ENCODE data around the gene RLBP1. TPM values are rescaled to one million over a fixed set of nuclear protein-coding genes. Genes with fewer than 3 reads are reported as not detected.

The RLBP1 gene
- total and polyA plus RNA-seq, 2 of the 13 experiments (the other 11 are each of a cell fraction or from before 2014, with no cell fraction given) = 0.07 TPM; not detected in 1

DNA sequence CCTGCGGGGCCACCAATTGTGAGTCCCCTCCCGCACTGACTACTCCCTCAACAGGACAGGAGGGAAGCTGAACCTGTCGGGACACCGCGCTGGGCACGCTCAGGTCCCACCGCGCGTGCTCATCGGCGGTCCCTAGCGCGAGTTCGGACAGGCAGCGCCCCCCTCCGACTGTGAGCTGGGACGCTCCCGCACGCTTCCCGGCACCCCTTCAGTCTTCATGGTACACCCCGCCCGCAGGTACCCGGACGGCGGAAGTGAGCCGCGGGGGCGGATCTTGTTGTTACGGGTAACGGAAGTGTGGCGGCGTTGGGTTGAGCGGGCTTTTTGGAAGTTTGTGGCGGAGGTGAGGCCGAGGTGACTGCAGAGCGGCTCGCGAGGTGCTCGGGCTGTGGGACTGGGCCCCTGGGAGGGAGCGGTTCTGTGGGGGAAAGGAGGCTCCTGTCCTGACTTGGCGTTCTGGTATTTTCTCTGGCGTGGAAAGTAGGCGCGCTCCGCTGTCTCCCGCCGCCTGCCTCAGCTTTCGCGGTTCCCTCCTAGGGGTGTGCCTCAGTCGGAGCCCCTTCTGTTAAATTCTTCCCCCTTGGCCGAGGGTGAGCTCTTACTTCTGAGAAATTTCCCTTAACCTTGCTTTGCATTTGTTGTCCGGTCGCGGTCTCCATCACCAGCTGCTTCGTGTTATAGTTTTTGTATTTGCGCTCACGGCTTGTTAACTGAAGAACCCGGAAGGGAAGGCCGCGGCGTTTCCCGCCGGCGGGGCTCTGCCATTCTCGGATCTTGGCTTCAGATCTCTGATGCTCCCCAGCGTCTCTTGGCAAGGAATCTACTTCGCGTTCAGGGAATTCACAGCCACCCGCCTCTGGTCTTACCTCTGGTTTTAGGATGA, 22.6 kb upstream of the RLBP1 start, which contains the start of gene FANCI (continued):
- TF ChIP-seq, protein P1, sequence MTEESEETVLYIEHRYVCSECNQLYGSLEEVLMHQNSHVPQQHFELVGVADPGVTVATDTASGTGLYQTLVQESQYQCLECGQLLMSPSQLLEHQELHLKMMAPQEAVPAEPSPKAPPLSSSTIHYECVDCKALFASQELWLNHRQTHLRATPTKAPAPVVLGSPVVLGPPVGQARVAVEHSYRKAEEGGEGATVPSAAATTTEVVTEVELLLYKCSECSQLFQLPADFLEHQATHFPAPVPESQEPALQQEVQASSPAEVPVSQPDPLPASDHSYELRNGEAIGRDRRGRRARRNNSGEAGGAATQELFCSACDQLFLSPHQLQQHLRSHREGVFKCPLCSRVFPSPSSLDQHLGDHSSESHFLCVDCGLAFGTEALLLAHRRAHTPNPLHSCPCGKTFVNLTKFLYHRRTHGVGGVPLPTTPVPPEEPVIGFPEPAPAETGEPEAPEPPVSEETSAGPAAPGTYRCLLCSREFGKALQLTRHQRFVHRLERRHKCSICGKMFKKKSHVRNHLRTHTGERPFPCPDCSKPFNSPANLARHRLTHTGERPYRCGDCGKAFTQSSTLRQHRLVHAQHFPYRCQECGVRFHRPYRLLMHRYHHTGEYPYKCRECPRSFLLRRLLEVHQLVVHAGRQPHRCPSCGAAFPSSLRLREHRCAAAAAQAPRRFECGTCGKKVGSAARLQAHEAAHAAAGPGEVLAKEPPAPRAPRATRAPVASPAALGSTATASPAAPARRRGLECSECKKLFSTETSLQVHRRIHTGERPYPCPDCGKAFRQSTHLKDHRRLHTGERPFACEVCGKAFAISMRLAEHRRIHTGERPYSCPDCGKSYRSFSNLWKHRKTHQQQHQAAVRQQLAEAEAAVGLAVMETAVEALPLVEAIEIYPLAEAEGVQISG (CRISPR knock-in tag; IDR thresholded peaks at IDR 0.05) = peak; percentile 91
- peak; percentile 99 for TF ChIP-seq SIN3A (IDR thresholded peaks at IDR 0.05; ENCODE audit: borderline replicate concordance, low read depth, low read length)
- TF ChIP-seq ZNF333 (CRISPR knock-in tag; IDR thresholded peaks at IDR 0.05; ENCODE audit: borderline replicate concordance) = no peak
- TF ChIP-seq ZBTB42 (CRISPR knock-in tag; IDR thresholded peaks at IDR 0.05) = no peak
- TF ChIP-seq, protein P2, sequence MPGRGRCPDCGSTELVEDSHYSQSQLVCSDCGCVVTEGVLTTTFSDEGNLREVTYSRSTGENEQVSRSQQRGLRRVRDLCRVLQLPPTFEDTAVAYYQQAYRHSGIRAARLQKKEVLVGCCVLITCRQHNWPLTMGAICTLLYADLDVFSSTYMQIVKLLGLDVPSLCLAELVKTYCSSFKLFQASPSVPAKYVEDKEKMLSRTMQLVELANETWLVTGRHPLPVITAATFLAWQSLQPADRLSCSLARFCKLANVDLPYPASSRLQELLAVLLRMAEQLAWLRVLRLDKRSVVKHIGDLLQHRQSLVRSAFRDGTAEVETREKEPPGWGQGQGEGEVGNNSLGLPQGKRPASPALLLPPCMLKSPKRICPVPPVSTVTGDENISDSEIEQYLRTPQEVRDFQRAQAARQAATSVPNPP (CRISPR knock-in tag; IDR thresholded peaks at IDR 0.05) = no peak
- TF ChIP-seq EZH2 (conservative IDR thresholded peaks at IDR 0.05; ENCODE audit: low read depth, low read length) = no peak
- TF ChIP-seq, protein P3, sequence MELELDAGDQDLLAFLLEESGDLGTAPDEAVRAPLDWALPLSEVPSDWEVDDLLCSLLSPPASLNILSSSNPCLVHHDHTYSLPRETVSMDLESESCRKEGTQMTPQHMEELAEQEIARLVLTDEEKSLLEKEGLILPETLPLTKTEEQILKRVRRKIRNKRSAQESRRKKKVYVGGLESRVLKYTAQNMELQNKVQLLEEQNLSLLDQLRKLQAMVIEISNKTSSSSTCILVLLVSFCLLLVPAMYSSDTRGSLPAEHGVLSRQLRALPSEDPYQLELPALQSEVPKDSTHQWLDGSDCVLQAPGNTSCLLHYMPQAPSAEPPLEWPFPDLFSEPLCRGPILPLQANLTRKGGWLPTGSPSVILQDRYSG (CRISPR knock-in tag; IDR thresholded peaks at IDR 0.05) = no peak
- TF ChIP-seq KDM6A (CRISPR knock-in tag; IDR thresholded peaks at IDR 0.05; ENCODE audit: low read depth) = no peak
- TF ChIP-seq HIVEP1 (CRISPR knock-in tag; IDR thresholded peaks at IDR 0.05) = no peak
- no peak for TF ChIP-seq ZNF572 (CRISPR knock-in tag; IDR thresholded peaks at IDR 0.05)
- TF ChIP-seq ZFY (CRISPR knock-in tag; IDR thresholded peaks at IDR 0.05) = peak; percentile 87
- TF ChIP-seq HOXA9 (CRISPR knock-in tag; IDR thresholded peaks at IDR 0.05; ENCODE audit: borderline replicate concordance) = no peak
- TF ChIP-seq, protein P4, sequence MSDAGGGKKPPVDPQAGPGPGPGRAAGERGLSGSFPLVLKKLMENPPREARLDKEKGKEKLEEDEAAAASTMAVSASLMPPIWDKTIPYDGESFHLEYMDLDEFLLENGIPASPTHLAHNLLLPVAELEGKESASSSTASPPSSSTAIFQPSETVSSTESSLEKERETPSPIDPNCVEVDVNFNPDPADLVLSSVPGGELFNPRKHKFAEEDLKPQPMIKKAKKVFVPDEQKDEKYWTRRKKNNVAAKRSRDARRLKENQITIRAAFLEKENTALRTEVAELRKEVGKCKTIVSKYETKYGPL (CRISPR knock-in tag; IDR thresholded peaks at IDR 0.05) = no peak
- no peak for TF ChIP-seq HNRNPK (IDR thresholded peaks at IDR 0.05; ENCODE audit: low read depth, low read length, poor library complexity, severe bottlenecking)
- TF ChIP-seq ADNP (CRISPR knock-in tag; IDR thresholded peaks at IDR 0.05) = no peak
- peak; percentile 72 for TF ChIP-seq ETV5 (CRISPR knock-in tag; IDR thresholded peaks at IDR 0.05; ENCODE audit: borderline replicate concordance)
- TF ChIP-seq ZNF337 (CRISPR knock-in tag; IDR thresholded peaks at IDR 0.05; ENCODE audit: borderline replicate concordance, low read depth) = no peak; the same call in 1 of the 2 replicates
- peak; percentile 93 for TF ChIP-seq GATAD1 (CRISPR knock-in tag; IDR thresholded peaks at IDR 0.05)
- TF ChIP-seq IKZF1 (IDR thresholded peaks at IDR 0.05) = no peak
- TF ChIP-seq RFX5 (IDR thresholded peaks at IDR 0.05; ENCODE audit: low read depth, low read length) = no peak; the same call in 1 of the 2 replicates
- no peak for TF ChIP-seq HES4 (CRISPR knock-in tag; IDR thresholded peaks at IDR 0.05; ENCODE audit: borderline replicate concordance)
- no peak for TF ChIP-seq ZNF629 (CRISPR knock-in tag; conservative IDR thresholded peaks at IDR 0.05)
- no peak for TF ChIP-seq ZNF468 (CRISPR knock-in tag; IDR thresholded peaks at IDR 0.05)
- no peak for TF ChIP-seq RARG (CRISPR knock-in tag; IDR thresholded peaks at IDR 0.05; ENCODE audit: low read depth)
- TF ChIP-seq HNF4G (IDR thresholded peaks at IDR 0.05; ENCODE audit: borderline replicate concordance, low read depth, low read length) = no peak
- no peak for TF ChIP-seq HNF4G (CRISPR knock-in tag; IDR thresholded peaks at IDR 0.05; ENCODE audit: borderline replicate concordance, low read depth)

All from HepG2 (cell line).